Gastrocnemius medialis (tissue), 4 donors: ENCODE data around the gene TMOD3. TPM values are rescaled to one million over a fixed set of nuclear protein-coding genes. Genes with fewer than 3 reads are reported as not detected.

Experiments used
- ATAC-seq, 2 donors: fragments of 150-250 bp; one replicate each; pipeline ENCODE4 v1.9.1; 2016
- DNase-seq, 2 donors: peaks; one replicate each; pipeline ENCODE4 v3.0.0-alpha.2; 2019
- H3K27ac ChIP-seq, 4 donors: fragments of 200-600 bp; sonication (generic); 1 replicate in 1 of 4; 2 replicates in 3 of 4; pipeline ENCODE4 v1.5.1; 2016 to 2018; ENCODE audit warnings: mild to moderate bottlenecking in 2 of 4, moderate library complexity in 1 of 4
- H3K27me3 ChIP-seq, 3 donors: fragments of 200-600 bp; sonication (generic) in 2 of 3; 1 replicate in 1 of 3; 2 replicates in 2 of 3; pipeline versions ENCODE4 v1.5.1 to v1.6.0; 2016 to 2019; ENCODE audit warnings: mild to moderate bottlenecking in 1 of 3, moderate library complexity in 1 of 3
- H3K36me3 ChIP-seq, 2 donors: fragments of 200-600 bp; sonication (generic) in 1 of 2; one replicate each; pipeline ENCODE4 v1.5.1; 2017 to 2018
- H3K4me1 ChIP-seq, 2 donors: fragments of 200-600 bp; sonication (generic) in 1 of 2; one replicate each; pipeline ENCODE4 v1.5.1; 2016 to 2017; ENCODE audit warnings: mild to moderate bottlenecking in 2 of 2
- H3K4me3 ChIP-seq, 4 donors: fragments of 200-600 bp; sonication (generic) in 3 of 4; 1 replicate in 1 of 4; 2 replicates in 3 of 4; pipeline ENCODE4 v1.5.1; 2016 to 2019; ENCODE audit warnings: mild to moderate bottlenecking in 2 of 4
- H3K9me3 ChIP-seq, 3 donors: fragments of 200-600 bp; sonication (generic) in 2 of 3; 1 replicate in 1 of 3; 2 replicates in 2 of 3; pipeline ENCODE4 v1.5.1; 2016 to 2019
- CTCF ChIP-seq, 5 experiments: fragments of 450-650 bp in 3 of 5; fragments of 200-600 bp in 2 of 5; sonication (generic) in 2 of 5; IDR thresholded peaks in 4 of 5; conservative IDR thresholded peaks in 1 of 5; 1 replicate in 4 of 5; 2 replicates in 1 of 5; pipeline ENCODE4 v1.5.1; 2016 to 2019; ENCODE audit warnings: antibody characterized with exemption in 5 of 5, mild to moderate bottlenecking in 3 of 5, moderate library complexity in 3 of 5
- POLR2A ChIP-seq, 2 donors: fragments of 450-650 bp; IDR thresholded peaks; one replicate each; pipeline ENCODE4 v1.6.1; 2017; ENCODE audit warnings: antibody characterized with exemption in 2 of 2, mild to moderate bottlenecking in 2 of 2, moderate library complexity in 2 of 2
- in situ Hi-C, 4 donors: fragments of 200-750 bp; cut with MboI; loops; one replicate each; pipeline versions ENCODE4 v1.15.0 to v1.8.0; 2017; ENCODE audit warnings: low sequenced_read_pairs in 4 of 4
- intact Hi-C: fragments of 100-400 bp; cut with DNase I; formaldehyde crosslinking; loops from one replicate; pipeline ENCODE4 v1.15.1; 2023; ENCODE audit warnings: low total_unique reads
- total RNA-seq, 4 donors: library from RNA; depleted of rRNA; stranded (reverse); fragments of >200 nt; gene quantifications; one replicate each; pipeline versions ENCODE4 v1.1.0 to v1.2.3, GENCODE V29; 2016

Gene TMOD3
- total RNA-seq, 4 donors from 2014 or later, result 6.2 to 9.2 (median 6.7) TPM

GRCh38 chr15:51803965-51804364, 25.5 kb upstream of the TMOD3 start:
- TF ChIP-seq CTCF (IDR thresholded peaks at IDR 0.05 in 4 of 5, conservative IDR thresholded peaks at IDR 0.05 in 1 of 5) (no peak), POLR2A (IDR thresholded peaks at IDR 0.05) (no peak)
- no peak for ATAC-seq
- Histone ChIP-seq H3K27ac (no peak overlapping the region), H3K9me3 (no peaks in the 10 kb centered on the region), H3K4me3 (no peak overlapping the region), H3K27me3 (no peaks in the 10 kb centered on the region), H3K4me1 (no peaks in the 10 kb centered on the region), H3K36me3 (peaks cover 0 to 5% of the 10 kb centered on the region in 2 donors)
- in situ Hi-C loops, result no loop called here
- intact Hi-C loops, result no loop called here
- DNase-seq, result no peak

DNA sequence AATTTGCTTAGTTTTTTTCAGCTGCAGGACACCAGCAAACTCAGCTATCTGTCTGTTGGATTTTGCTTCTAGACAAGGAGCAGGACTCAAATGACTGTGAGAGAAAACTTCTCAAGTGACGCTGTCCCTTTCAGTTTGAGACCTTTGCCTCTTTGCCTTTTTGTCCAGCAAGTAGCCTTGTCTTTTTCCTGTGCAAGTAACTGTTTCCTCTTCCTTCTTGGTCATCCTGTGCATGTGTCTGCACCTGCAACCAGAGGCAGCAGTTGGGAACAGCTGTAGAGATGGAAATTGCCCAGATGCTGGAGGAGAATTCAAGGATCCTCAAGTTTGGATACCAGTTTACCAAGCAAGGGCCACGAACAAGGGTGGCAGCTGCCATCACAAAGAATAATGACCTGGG, 23.3 kb upstream of the TMOD3 start:
- intact Hi-C loops (no loop called here), in situ Hi-C loops (no loop called here)
- no peak overlapping the region for H3K4me3 ChIP-seq
- DNase-seq (no peak), ATAC-seq (no peak)
- H3K27me3 ChIP-seq, result no peaks in the 10 kb centered on the region
- TF ChIP-seq CTCF (IDR thresholded peaks at IDR 0.05 in 4 of 5, conservative IDR thresholded peaks at IDR 0.05 in 1 of 5) (no peak), POLR2A (IDR thresholded peaks at IDR 0.05) (no peak)
- peaks cover 0 to 5% of the 10 kb centered on the region in 2 donors for H3K36me3 ChIP-seq
- H3K4me1 ChIP-seq, result no peaks in the 10 kb centered on the region
- no peak overlapping the region for H3K27ac ChIP-seq
- no peaks in the 10 kb centered on the region for H3K9me3 ChIP-seq

GRCh38 chr15:51809457-51809856, 20.0 kb upstream of the TMOD3 start:
- no peaks in the 10 kb centered on the region for H3K9me3 ChIP-seq
- no peaks in the 10 kb centered on the region for H3K27me3 ChIP-seq
- H3K27ac ChIP-seq, result no peak overlapping the region
- no peak overlapping the region for H3K4me3 ChIP-seq
- ATAC-seq (no peak), DNase-seq (no peak)
- H3K4me1 ChIP-seq, result no peaks in the 10 kb centered on the region
- in situ Hi-C loops (no loop called here), intact Hi-C loops (no loop called here)
- peaks cover 0 to 5% of the 10 kb centered on the region in 2 donors for H3K36me3 ChIP-seq
- TF ChIP-seq POLR2A (IDR thresholded peaks at IDR 0.05), result no peak
- TF ChIP-seq CTCF (IDR thresholded peaks at IDR 0.05 in 4 of 5, conservative IDR thresholded peaks at IDR 0.05 in 1 of 5), result no peak

DNA sequence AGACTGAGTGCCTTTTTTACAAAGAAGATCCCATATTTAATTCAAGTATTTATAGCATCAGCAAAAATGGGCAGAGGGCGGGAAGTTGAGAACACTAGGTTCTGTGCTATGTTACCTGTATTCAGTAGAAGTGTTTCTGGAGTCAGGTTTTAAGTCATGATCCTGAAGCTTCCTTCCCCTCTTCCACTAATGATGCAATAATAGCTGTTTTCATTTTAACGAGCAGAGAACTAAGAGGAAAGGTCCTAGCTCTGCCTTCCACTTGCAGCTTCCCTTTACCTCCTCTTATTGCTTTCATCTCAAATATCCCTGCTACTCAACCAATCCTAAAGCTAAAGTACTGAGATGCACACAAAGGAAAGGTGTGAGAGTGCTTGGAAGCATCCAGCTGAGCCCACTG, 16.9 kb upstream of the TMOD3 start:
- H3K4me3 ChIP-seq, result no peak overlapping the region
- no peaks in the 10 kb centered on the region for H3K4me1 ChIP-seq
- H3K36me3 ChIP-seq, result no peaks in the 10 kb centered on the region
- TF ChIP-seq POLR2A (IDR thresholded peaks at IDR 0.05) (no peak), CTCF (IDR thresholded peaks at IDR 0.05 in 4 of 5, conservative IDR thresholded peaks at IDR 0.05 in 1 of 5) (no peak)
- no peak for DNase-seq
- no peak for ATAC-seq
- H3K27me3 ChIP-seq, result no peaks in the 10 kb centered on the region
- intact Hi-C loops (no loop called here), in situ Hi-C loops (no loop called here)
- no peak overlapping the region for H3K27ac ChIP-seq
- H3K9me3 ChIP-seq, result no peaks in the 10 kb centered on the region

DNA sequence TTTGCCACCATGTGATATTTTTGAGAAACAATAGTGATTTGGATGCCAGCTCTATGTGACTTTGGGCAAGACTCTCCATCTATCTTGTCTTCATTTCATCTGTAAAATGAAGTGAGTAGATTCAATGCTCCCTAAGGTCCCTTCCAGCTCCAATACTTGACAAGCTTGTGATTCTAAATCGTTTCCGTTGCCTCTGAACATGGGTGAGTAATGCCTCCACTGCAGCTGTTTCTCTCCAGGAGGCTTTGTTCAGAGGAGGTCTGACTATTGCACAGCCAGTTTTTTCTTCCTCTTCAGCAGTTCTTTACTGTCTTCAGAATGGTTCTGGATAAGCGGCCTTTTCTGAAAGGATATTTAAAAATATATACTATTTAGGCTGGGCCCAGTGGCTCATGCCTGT, 14.8 kb upstream of the TMOD3 start:
- in situ Hi-C loops, result no loop called here
- no peaks in the 10 kb centered on the region for H3K9me3 ChIP-seq
- intact Hi-C loops, result no loop called here
- ATAC-seq (no peak), DNase-seq (no peak)
- no peaks in the 10 kb centered on the region for H3K4me1 ChIP-seq
- no peak overlapping the region for H3K4me3 ChIP-seq
- no peaks in the 10 kb centered on the region for H3K27me3 ChIP-seq
- H3K36me3 ChIP-seq, result no peaks in the 10 kb centered on the region
- TF ChIP-seq CTCF (IDR thresholded peaks at IDR 0.05 in 4 of 5, conservative IDR thresholded peaks at IDR 0.05 in 1 of 5) (no peak), POLR2A (IDR thresholded peaks at IDR 0.05) (no peak)
- no peak overlapping the region for H3K27ac ChIP-seq
